GM12892 (cell line): ENCODE data around the gene NTN3.

Experiments used
- DNase-seq: peaks from one replicate; pipeline ENCODE4 v3.0.0; 2011; ENCODE audit not compliant: insufficient read length
- FAIRE-seq: peaks from 2 replicates; lab custom pipeline; 2011; peaks lifted over from hg19 to GRCh38; lab: Jason Lieb, UNC
- POLR2A ChIP-seq: IDR thresholded peaks from 2 replicates; pipeline ENCODE4 v1.6.1; 2011; ENCODE audit warnings: low read depth, low read length, control low read depth
- POLR2AphosphoS5 ChIP-seq: IDR thresholded peaks from 2 replicates; pipeline ENCODE4 v1.6.1; 2011; ENCODE audit warnings: low read depth, low read length, control low read depth
- TAF1 ChIP-seq: IDR thresholded peaks from 2 replicates; pipeline ENCODE4 v1.6.1; 2011; ENCODE audit warnings: low read depth, mild to moderate bottlenecking, control low read depth, low read length, borderline replicate concordance

The NTN3 gene

DNA sequence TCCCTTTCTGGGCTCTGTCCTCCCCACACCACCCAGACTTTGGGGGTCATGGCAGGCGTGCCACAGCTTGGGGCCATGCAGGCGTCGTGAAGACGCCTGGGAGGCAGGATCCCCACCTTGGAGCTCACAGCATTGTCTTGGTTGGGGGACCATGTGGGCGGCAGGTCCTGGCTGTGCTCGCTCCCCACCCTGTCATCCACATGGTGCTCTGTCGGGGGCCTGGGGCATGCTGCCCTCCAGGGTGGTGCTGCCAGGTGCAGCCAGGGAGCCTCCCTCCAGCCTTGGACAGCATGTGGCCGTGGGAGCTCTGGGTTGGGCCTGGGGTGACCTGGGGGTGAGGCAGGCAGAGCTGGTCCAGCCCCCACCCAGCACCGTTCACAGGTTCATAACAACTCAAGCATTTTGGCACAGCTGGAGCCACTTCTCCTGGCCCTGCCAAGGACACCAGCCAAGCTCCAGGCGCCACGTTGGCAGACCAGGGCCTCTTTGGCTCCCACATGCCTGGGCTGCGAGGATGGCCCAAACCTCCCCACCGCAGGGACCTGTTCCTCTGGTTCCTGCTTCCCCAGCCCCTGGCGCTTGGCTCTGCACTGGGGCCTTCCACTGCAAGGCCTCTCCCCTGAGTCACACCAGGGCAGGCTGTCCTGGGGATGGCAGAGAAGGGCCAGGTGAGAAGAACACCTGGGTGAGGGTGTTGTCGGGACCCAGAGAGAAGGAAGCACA, 27.6 kb downstream of the NTN3 start:
- no peak for FAIRE-seq
- TF ChIP-seq POLR2A = no peak
- no peak for TF ChIP-seq TAF1
- no peak for TF ChIP-seq POLR2AphosphoS5

DNA sequence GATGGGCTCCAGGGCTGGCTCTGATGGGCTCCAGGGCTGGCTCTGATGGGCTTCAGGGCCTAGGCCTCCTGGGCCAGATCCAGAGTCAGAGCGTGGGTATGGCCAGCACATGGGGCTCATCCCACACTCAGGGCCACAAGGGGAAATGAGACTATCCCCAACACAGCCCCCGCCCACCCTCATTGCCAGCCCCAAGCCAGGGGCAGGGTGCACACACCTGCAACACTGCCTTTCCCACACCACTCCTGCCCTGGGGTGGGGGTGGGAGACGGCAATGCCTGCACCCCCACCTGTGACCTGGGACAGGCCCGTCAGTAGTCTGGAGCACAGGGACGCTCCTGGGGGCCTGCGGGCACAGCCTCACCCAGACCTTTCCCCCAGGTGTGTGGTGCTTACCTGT, 28.4 kb downstream of the NTN3 start:
- no peak for FAIRE-seq
- no peak for DNase-seq
- TF ChIP-seq POLR2AphosphoS5 = no peak
- no peak for TF ChIP-seq POLR2A
- TF ChIP-seq TAF1 = no peak

More for the DNA sequence above, 27.6 kb downstream of the NTN3 start:
- no peak for DNase-seq

DNA sequence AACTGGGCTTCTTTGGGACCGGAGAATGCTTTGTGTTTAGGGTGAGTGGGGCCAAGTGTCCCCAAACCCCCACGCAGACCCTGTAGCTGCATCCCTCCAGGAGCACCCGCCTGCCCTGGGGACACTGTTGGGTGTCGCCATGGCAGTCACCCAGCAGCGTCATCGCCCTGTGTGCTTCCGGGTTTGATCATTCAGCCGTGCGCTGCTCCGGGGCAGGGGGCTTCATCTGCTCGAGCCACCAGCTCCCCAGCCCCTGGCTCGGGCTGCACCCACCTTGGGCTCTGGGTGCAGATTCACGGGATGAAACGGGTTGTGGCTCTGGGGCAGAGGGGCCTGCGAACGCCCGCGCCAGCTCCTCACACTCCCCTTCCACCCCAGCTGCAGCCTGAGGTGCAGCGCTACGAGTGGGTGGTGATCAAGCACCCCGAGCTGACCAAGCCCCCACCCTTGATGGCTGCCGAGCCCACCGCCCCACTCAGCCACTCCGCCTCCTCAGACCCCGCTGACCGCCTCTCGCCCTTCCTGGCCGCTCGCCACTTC, 28.9 kb downstream of the NTN3 start:
- FAIRE-seq (no peak), DNase-seq (no peak)
- TF ChIP-seq POLR2AphosphoS5 (no peak), POLR2A (no peak), TAF1 (no peak)

DNA sequence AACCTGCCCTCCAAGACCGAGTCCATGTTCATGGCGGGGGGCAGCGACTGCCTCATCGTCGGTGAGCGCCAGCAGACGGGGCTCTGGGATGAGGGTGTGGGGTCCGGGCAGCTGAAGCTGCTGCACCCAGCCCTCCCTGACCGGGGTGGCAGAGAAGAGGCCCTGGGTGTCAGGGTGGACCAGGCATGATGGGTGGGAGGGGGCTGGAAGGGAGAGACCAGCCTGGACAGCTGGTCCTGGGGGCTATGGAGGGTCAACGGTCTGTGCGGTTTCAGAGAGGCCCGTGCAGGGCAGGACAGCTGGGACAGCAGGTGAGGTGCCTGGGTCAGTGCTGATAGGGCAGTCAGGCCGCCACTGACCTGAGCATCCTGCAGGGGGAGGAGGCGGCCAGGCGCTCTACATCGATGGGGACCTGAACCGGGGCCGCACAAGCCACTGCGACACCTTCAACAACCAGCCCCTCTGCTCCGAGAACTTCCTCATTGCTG, 29.4 kb downstream of the NTN3 start:
- TF ChIP-seq POLR2A (no peak), TAF1 (no peak), POLR2AphosphoS5 (no peak)
- no peak for DNase-seq
- FAIRE-seq = no peak

DNA sequence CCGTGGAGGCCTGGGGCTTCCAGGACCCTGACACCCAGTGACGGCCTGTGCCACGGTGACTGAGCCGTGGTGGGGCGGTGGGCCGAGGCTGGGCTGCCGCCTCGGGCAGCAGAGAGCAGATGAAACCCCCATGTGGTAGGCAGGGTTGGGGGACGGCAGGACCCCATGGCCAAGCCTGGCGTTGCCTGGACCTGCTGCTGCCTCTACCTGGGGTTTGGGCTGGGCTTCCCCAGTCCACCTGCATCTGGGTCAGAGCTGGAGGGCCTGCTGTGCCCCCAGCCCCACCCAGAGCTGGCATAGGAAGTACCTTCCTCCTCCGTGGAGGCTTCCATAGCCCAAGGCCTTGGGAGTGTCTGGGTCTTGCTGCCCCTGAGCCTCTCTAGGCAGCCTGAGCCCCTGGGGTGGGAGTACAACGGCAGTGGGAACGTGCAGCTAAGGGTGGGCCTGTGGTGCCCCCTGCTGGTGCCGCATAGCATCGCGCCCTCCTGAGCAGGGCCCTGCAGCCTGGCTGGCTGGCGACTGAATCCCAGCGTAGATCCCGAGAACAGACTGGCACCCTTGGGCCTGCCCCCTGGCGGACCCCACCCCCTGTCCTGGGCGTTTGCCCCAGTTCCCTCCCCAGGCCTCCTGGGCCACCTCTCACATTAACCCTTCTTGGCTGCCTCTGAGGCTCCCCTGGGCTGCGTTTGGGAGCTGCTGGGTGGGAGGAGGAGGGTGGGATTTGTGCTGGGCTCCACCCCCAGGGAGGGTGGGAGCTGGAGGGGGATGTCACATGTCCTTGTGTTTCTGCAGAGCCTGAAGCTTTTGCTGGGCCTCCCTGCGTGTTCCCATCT, 30.0 kb downstream of the NTN3 start:
- peak; percentile 93 for DNase-seq
- TF ChIP-seq POLR2AphosphoS5 = no peak
- TF ChIP-seq TAF1 = no peak
- no peak for TF ChIP-seq POLR2A
- peak; percentile 95 for FAIRE-seq

DNA sequence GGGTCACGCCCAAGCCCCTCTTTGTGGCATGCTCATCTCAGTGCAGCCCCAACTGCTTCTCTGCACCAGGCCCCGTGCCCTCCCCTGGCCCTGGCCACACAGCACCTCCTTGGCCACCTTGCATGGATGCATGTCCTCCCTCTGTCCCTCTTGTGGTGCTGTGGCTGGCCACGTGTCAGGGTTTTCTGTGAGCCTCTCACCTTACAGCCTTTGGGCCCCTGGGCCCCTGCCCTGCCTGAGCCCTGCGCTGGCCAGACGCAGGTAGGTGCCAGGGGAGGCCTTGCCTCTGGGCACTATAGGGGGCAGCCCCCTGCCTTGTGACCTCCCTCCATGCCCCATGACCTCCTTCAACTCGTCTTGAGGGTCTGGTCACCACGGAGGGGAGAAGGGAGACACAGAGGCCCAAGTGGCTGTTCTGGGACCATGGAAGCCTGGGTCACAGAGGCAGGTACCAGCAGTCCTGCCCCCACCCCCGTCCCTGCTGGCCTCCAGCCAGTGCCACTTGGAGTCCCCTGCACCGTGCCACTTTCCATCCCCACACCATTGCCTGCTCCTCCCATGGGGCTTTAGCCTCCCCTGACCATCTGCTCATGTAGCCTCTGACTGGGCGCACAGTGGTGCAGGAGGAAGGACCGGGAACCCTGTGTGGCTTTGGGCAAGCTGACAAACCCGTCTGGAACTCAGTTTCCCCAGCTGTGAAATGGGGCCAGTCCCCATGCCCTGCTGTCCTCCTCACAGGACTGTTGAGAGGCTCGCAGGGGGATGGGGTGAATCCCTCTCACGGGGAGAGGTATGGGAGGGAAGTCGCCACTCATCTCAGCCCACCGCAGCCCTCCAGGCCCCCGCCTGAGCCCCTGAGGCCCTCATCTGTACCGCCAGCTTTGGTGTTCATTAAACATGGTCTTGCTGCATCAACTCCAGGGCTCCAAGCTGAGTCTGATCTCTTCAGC, 31.1 kb downstream of the NTN3 start:
- no peak for DNase-seq
- no peak for FAIRE-seq
- no peak for TF ChIP-seq POLR2A
- no peak for TF ChIP-seq TAF1
- no peak for TF ChIP-seq POLR2AphosphoS5

DNA sequence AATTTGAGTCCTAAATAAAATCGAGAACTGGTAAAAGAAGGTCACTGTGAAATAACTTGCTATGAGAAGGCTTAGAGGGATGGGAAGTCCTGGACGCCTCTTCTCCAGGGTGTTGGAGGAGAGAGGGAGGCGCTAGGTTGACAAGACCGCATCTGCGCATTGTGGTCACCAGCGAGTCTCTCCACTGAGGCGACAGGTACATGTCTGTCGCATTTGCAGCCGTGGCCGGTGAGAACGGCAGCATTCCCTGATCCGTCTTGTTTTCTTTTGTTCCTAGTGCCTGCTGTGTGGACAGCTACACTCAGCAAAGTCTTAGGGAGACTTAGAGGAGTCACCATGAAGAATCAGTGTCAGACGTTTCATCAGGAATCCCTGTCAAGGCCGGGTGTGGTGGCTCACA, 34.6 kb downstream of the NTN3 start:
- DNase-seq (no peak), FAIRE-seq (no peak)
- no peak for TF ChIP-seq POLR2A
- no peak for TF ChIP-seq TAF1
- no peak for TF ChIP-seq POLR2AphosphoS5

DNA sequence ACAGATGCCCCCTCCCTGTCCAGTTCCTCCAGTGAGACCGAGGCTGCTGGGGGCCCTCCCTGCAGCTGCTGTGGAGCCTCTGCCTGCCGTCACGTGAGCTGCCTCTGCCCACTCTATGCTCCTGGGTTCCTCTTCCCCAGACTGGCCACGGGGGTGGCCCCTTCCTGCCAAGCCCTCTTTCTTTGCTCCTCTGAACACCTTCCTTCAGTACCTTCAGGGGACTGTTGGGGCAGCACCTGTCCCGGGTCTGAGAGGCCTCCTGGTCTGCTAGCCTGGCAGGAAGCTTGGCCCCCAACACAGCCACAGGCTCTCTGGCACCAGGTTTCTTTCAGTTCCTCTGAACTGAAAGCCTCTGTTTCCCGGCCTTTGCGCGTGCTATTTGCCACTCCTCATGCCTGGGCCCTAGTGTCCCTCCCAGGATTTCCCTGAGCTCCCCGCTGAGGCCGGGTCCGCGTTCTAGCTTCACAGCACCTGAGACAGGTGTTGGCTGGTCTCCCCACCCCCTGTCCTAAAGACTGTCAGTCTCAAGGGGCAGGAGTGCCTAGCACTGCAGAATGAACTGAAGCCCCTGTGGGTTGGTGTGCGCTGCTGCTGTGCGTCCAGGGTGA, 36.1 kb downstream of the NTN3 start:
- TF ChIP-seq TAF1 (no peak), POLR2A (no peak)
- peak; percentile 46 for FAIRE-seq
- peak; percentile 77 for DNase-seq

DNA sequence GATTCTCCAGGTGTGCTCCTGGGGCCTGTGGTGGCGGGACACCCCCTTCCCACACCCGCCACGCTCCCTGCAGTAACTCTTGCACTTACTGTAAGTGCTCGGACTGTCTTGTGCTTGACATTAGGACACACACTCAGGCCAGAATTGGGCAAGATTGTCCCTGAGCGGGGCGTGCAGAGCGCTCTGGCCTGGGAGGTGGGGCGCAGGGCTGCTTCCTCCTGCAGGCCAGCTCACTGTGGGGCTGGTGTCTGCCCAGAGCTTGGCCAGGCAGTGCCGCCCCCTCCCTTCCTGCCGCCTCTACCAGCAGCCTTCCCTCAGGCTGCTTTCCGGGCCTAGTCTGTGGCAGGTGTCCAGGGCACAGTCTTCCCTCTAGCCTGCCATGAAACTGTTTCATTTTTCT, 36.6 kb downstream of the NTN3 start:
- TF ChIP-seq POLR2A (no peak), POLR2AphosphoS5 (no peak), TAF1 (no peak)
- no peak for FAIRE-seq
- DNase-seq = no peak

DNA sequence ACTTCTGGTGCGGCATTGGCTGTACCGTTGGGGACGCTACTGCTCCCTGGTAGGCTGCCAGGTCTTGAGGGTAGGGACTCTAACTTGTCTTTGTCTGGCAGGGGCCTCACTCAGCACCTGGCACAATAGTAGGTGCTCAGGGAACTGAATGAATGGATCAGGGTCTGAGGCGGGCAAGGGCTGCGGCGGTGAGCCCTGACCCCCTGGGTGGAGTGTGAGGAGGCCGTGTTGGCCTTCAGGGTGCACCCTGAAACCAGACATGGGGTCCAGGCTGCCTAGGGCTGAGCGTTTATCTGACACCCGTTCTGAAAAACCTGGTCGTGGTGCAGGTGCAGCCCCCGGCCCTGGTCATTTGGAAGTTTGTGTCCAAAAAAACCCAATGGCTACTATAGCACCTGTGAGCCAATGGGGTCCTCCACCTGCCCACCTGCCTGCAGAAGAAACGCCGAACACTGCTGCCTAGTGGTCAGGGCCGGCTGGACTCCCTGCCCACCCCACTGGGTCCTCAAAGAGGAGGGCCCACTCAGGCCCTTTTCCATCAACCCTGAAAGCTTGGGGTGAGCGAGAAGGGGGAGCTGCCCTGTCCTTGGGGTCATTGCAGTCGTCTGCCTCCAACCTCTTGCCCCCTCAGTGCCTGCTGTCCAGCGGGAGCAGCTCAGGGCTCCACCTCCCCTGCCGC, 37.8 kb downstream of the NTN3 start:
- FAIRE-seq = no peak
- DNase-seq = no peak
- TF ChIP-seq POLR2A = no peak
- TF ChIP-seq TAF1 = no peak
- no peak for TF ChIP-seq POLR2AphosphoS5
